T47D (cell line): Measurements from ENCODE around the gene ACKR4.
"Not testable (repeated sequence)": the region's sequence is repeated elsewhere in the genome, so short reads cannot be mapped to it uniquely, and the experiment has no call there.

ENCODE experiments used
- DNase-seq, 2 experiments: peaks; one replicate each; pipeline versions ENCODE4 v3.0.0 to v3.0.0-alpha.2; 2011 to 2012; ENCODE audit warnings: low read depth in 1 of 2, low spot score in 1 of 2
- JUND ChIP-seq: IDR thresholded peaks from 2 replicates; pipeline ENCODE4 v1.6.1; 2012; ENCODE audit warnings: low read depth
- in situ Hi-C: cut with HindIII; loops from 2 replicates; pipeline ENCODE4 v1.10.0; 2016; ENCODE audit warnings: low sequenced_read_pairs, low pct_unique_long_range_greater_than_20kb

The ACKR4 gene

GRCh38 chr3:132630612-132631011, 33.5 kb downstream of the ACKR4 start:
- in situ Hi-C loops, result no loop called here
- DNase-seq, result no peak
- no peak for TF ChIP-seq JUND

GRCh38 chr3:132635052-132635451, 38.0 kb downstream of the ACKR4 start:
- DNase-seq, result no peak
- no peak for TF ChIP-seq JUND
- in situ Hi-C loops, result no loop called here

GRCh38 chr3:132637590-132637989, 40.5 kb downstream of the ACKR4 start:
- no peak for DNase-seq
- in situ Hi-C loops, result no loop called here
- TF ChIP-seq JUND, result no peak

GRCh38 chr3:132638706-132639105, 41.6 kb downstream of the ACKR4 start:
- in situ Hi-C loops, result no loop called here
- no peak for TF ChIP-seq JUND

GRCh38 chr3:132641427-132641826, 44.4 kb downstream of the ACKR4 start:
- in situ Hi-C loops, DNase-seq: not testable (repeated sequence)

More at GRCh38 chr3:132638706-132639105, 41.6 kb downstream of the ACKR4 start:
- no peak for DNase-seq

- DNase-seq, result peak; percentile 40 to 66
Measured at GRCh38 chr3:132641837-132642538, 44.9 kb downstream of the ACKR4 start.

GRCh38 chr3:132642539-132642847, 45.4 kb downstream of the ACKR4 start:
- DNase-seq, result no peak
- TF ChIP-seq JUND, result no peak
- in situ Hi-C loops, result no loop called here

More at GRCh38 chr3:132641837-132642538, 44.9 kb downstream of the ACKR4 start:
- in situ Hi-C loops, result no loop called here
- TF ChIP-seq JUND, result no peak

GRCh38 chr3:132643366-132643765, 46.3 kb downstream of the ACKR4 start:
- in situ Hi-C loops, result no loop called here

GRCh38 chr3:132645058-132645457, 48.0 kb downstream of the ACKR4 start:
- no peak for DNase-seq
- TF ChIP-seq JUND, result no peak
- in situ Hi-C loops, result no loop called here

More at GRCh38 chr3:132643366-132643765, 46.3 kb downstream of the ACKR4 start:
- no peak for TF ChIP-seq JUND
- DNase-seq, result no peak

GRCh38 chr3:132650153-132650552, 53.1 kb downstream of the ACKR4 start:
- no peak for DNase-seq
- TF ChIP-seq JUND, result no peak
- in situ Hi-C loops, result no loop called here
